Fibroblast of gingiva (primary cell): ENCODE data around the gene WNK3.

Source experiments
- DNase-seq: peaks from one replicate; pipeline ENCODE4 v3.0.0-alpha.2; 2011; ENCODE audit warnings: low read depth

WNK3 gene

DNA sequence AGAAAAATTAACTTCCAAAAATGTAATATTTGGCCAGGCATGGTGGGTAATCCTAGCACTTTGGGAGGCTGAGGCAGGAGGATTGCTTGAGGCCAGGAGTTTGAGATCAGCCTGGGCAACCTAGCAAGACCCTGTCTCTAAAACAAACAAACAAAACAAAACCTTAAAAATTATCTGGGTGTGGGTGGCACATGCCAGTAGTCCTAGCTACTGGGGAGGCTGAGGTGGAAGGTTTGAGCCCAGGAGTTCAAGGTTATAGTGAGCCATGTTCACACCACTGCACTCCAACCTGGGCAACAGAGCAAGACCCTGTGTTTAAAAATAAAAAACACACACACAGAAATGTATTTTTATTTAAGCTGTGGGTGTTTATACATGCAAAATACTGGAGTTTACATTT is 186.8 kb downstream of the WNK3 start:
- DNase-seq, result no peak

DNA sequence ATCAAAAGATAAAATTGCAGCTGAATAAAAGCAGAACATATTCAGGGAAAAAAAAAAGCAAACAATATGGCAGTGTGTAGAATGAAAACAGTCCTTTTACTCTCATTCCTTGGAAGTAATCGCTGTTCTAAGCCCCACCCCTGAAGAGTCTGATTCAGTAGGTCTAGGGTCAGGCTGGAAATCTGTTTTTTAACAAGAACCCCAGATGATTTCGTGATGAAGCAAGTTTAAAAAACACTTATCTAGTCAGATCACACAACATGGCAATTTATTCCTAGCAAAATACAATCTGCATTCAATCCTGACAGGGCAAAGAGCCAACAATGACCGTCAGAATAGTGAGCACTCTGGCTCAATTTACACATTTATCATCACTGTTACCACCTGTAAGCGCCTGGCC is 190.9 kb downstream of the WNK3 start:
- peak; percentile 24 for DNase-seq

DNA sequence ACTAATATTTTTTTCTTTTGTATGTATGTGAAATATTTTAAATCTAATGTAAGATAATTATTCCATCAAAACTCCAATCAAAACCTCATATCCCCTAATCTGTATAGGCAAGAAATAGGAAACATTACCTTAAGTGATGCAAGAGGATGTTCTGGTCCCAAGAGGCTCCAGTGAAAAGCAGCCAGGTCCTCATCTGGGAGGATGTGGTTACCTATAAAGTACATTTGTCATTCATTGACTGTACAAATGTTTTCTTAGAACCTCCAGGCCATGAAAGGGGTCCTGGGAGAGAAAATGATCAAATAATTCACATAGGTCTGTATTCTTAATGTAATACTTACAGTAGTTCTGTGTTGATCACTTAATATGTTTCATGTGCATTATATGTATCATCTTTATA is 200.3 kb downstream of the WNK3 start:
- DNase-seq, result no peak
